Hepatocyte (in vitro differentiated cells): ENCODE data around the gene GPR78. TPM values are rescaled to one million over a fixed set of nuclear protein-coding genes. Genes with fewer than 3 reads are reported as not detected.

Source experiments
- DNase-seq: peaks from one replicate; pipeline ENCODE4 v3.0.0-alpha.2; 2016; ENCODE audit warnings: low spot score
- H2AFZ ChIP-seq: fragments of 200-600 bp; sonication (generic); 2 replicates; pipeline ENCODE4 v1.6.0; 2016; ENCODE audit warnings: antibody characterized with exemption, mild to moderate bottlenecking
- H3K27ac ChIP-seq: fragments of 200-600 bp; sonication (generic); 2 replicates; pipeline ENCODE4 v1.5.1; 2016; ENCODE audit warnings: mild to moderate bottlenecking
- H3K27me3 ChIP-seq: fragments of 200-600 bp; sonication (generic); 2 replicates; pipeline ENCODE4 v1.6.1; 2016
- H3K36me3 ChIP-seq: fragments of 200-600 bp; sonication (generic); replicated peaks from 2 replicates; pipeline ENCODE4 v1.5.1; 2016; ENCODE audit warnings: low read depth; ENCODE audit not compliant: insufficient read depth
- H3K4me1 ChIP-seq: fragments of 200-600 bp; sonication (generic); 2 replicates; pipeline ENCODE4 v1.5.1; 2016; ENCODE audit warnings: mild to moderate bottlenecking, moderate library complexity; ENCODE audit not compliant: insufficient read depth
- H3K4me2 ChIP-seq: fragments of 200-600 bp; sonication (generic); 2 replicates; pipeline ENCODE4 v1.6.0; 2016
- H3K4me3 ChIP-seq: fragments of 200-600 bp; sonication (generic); 2 replicates; pipeline ENCODE4 v1.5.1; 2016; ENCODE audit warnings: mild to moderate bottlenecking
- H3K79me2 ChIP-seq: fragments of 200-600 bp; sonication (generic); 2 replicates; pipeline ENCODE4 v1.6.0; 2017; ENCODE audit warnings: mild to moderate bottlenecking
- H3K9me2 ChIP-seq: fragments of 200-600 bp; sonication (generic); replicated peaks from 2 replicates; pipeline ENCODE4 v1.6.0; 2017; ENCODE audit warnings: mild to moderate bottlenecking; ENCODE audit not compliant: insufficient read depth
- H3K9me3 ChIP-seq: fragments of 200-600 bp; sonication (generic); 2 replicates; pipeline ENCODE4 v1.5.1; 2016; ENCODE audit warnings: low read depth, mild to moderate bottlenecking
- H4K20me1 ChIP-seq: fragments of 200-600 bp; sonication (generic); 2 replicates; pipeline ENCODE4 v1.6.0; 2016; ENCODE audit warnings: mild to moderate bottlenecking; ENCODE audit not compliant: insufficient read depth, poor library complexity, severe bottlenecking
- EZH2 ChIP-seq: fragments of 200-600 bp; sonication (generic); IDR thresholded peaks from 2 replicates; pipeline ENCODE4 v1.6.1; 2016; ENCODE audit warnings: antibody characterized with exemption, mild to moderate bottlenecking, borderline replicate concordance
- EZH2phosphoT487 ChIP-seq: fragments of 200-600 bp; sonication (generic); IDR thresholded peaks from one replicate; pipeline ENCODE4 v1.6.1; 2018; ENCODE audit warnings: antibody characterized with exemption, mild to moderate bottlenecking, low read depth, moderate library complexity; ENCODE audit not compliant: unreplicated experiment, severe bottlenecking
- WGBS: methylation state at CpG from one replicate; pipeline ENCODE4 v1.1.6; 2016; ENCODE audit warnings: low lambda C conversion rate; ENCODE audit errors: missing lambda C conversion rate; 5-methylcytosine and 5-hydroxymethylcytosine counted together
- polyA plus RNA-seq: library from polyadenylated mRNA; unstranded; fragments of >200 nt; fragmentation: Nextera tagmentation; extraction: Ambion mirVana; gene quantifications from 2 replicates; pipeline ENCODE4 v1.2.1, GENCODE V29; 2016
- total RNA-seq: library from RNA; depleted of rRNA; stranded (reverse); fragments of >200 nt; gene quantifications from 2 replicates; pipeline ENCODE4 v1.2.3, GENCODE V29; 2014
- TF ChIP-seq, protein P1 (sequence below): fragments of 200-600 bp; sonication (generic); IDR thresholded peaks from 2 replicates; pipeline ENCODE4 v1.5.1; 2016; ENCODE audit warnings: antibody characterized with exemption, mild to moderate bottlenecking; ENCODE audit not compliant: poor library complexity

Gene GPR78
- total and polyA plus RNA-seq, 2 experiments from 2014 or later, result 0.28 to 1.0 TPM

DNA sequence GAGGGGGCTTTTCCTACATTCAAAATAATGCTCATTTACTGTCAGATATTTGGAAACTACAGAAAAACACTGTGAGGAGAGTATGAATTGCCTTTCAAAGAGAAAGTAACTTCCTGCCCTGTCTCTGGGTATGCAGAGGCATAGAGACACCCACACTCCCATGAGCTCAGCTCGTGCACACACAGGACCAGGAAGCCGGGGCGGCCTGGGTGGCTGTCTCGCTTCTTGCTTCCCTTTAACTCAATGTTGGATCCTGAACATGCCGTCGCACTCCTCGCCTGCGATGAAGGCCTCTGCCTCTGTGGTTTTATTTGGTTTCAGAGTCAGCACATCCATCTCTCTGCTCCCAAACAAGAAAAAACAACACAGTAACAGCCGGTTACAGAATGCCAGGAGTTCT lies 40.1 kb upstream of the GPR78 start:
- no peak for TF ChIP-seq EZH2phosphoT487
- TF ChIP-seq EZH2, result no peak
- TF ChIP-seq, protein P1, sequence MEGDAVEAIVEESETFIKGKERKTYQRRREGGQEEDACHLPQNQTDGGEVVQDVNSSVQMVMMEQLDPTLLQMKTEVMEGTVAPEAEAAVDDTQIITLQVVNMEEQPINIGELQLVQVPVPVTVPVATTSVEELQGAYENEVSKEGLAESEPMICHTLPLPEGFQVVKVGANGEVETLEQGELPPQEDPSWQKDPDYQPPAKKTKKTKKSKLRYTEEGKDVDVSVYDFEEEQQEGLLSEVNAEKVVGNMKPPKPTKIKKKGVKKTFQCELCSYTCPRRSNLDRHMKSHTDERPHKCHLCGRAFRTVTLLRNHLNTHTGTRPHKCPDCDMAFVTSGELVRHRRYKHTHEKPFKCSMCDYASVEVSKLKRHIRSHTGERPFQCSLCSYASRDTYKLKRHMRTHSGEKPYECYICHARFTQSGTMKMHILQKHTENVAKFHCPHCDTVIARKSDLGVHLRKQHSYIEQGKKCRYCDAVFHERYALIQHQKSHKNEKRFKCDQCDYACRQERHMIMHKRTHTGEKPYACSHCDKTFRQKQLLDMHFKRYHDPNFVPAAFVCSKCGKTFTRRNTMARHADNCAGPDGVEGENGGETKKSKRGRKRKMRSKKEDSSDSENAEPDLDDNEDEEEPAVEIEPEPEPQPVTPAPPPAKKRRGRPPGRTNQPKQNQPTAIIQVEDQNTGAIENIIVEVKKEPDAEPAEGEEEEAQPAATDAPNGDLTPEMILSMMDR, result no peak
- Histone ChIP-seq H3K4me1 (peaks cover 10% of the 10 kb centered on the region), H2AFZ (no peak overlapping the region)

DNA sequence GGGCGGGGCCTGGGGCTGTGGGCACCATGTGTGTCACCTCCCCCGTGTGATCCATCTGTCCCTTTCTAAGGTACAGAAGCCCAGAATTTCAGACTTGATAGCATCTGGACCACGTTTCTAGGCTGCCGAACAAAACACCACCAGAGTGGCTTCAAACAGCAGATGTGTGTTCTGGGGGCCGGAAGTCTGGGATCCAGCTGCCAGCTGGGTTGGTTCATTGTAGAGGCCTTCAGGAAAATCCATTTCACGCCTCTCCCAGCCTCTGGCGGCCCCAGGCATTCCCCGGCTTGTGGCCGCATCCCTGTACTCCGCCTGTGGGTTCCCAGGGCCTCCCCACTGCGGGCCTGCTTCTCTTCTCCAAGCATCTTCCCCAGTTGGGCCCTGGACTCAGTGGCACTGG lies 39.6 kb upstream of the GPR78 start:
- no peak overlapping the region for H3K4me2 ChIP-seq
- H4K20me1 ChIP-seq, result no peaks in the 10 kb centered on the region
- DNase-seq, result no peak
- H3K79me2 ChIP-seq, result no peaks in the 10 kb centered on the region
- H2AFZ ChIP-seq, result no peak overlapping the region
- H3K9me3 ChIP-seq, result no peaks in the 10 kb centered on the region
- H3K36me3 ChIP-seq, result no peaks in the 10 kb centered on the region
- no peak overlapping the region for H3K27ac ChIP-seq
- no peak overlapping the region for H3K4me3 ChIP-seq
- TF ChIP-seq EZH2phosphoT487 (no peak), EZH2 (no peak)
- TF ChIP-seq, protein P1, result no peak
- peaks cover 10% of the 10 kb centered on the region for H3K4me1 ChIP-seq
- H3K9me2 ChIP-seq, result no peaks in the 10 kb centered on the region
- 82% methylated on average over 11 of the region's 11 CpGs for WGBS
- H3K27me3 ChIP-seq, result no peaks in the 10 kb centered on the region

More for the DNA sequence above, 40.1 kb upstream of the GPR78 start:
- 87% methylated on average over 8 of the region's 9 CpGs for WGBS
- Histone ChIP-seq H3K4me3 (no peak overlapping the region), H3K4me2 (no peak overlapping the region), H3K9me2 (no peaks in the 10 kb centered on the region), H3K36me3 (no peaks in the 10 kb centered on the region), H4K20me1 (no peaks in the 10 kb centered on the region), H3K79me2 (no peaks in the 10 kb centered on the region), H3K9me3 (no peaks in the 10 kb centered on the region), H3K27ac (no peak overlapping the region), H3K27me3 (no peaks in the 10 kb centered on the region)
- DNase-seq, result no peak

DNA sequence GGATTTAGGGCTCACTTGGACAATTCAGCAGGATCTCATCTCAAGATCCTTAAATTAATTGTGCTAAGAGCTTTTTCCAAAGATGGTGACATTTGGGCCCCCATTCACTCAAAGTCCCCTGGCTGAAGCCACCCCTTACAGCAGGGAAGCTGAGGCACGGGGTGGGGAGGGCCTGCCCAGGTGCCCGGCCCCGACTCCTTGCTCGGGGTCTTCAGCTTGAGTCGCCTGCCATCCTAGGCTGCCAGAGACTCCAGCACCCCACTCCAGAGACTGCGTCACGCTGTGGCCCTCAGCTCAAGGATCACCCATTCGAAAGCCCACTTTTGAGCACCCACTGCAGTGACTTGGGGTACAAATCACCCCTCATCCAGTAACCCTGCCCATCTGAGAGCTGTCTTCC lies 39.2 kb upstream of the GPR78 start:
- no peaks in the 10 kb centered on the region for H3K36me3 ChIP-seq
- no peak overlapping the region for H3K4me3 ChIP-seq
- no peaks in the 10 kb centered on the region for H3K9me2 ChIP-seq
- H2AFZ ChIP-seq, result no peak overlapping the region
- 88% methylated on average over 8 of the region's 8 CpGs for WGBS
- H3K4me2 ChIP-seq, result no peak overlapping the region
- H3K27ac ChIP-seq, result no peak overlapping the region
- H4K20me1 ChIP-seq, result no peaks in the 10 kb centered on the region
- TF ChIP-seq, protein P1, result no peak
- no peaks in the 10 kb centered on the region for H3K79me2 ChIP-seq
- no peaks in the 10 kb centered on the region for H3K9me3 ChIP-seq
- no peaks in the 10 kb centered on the region for H3K27me3 ChIP-seq
- H3K4me1 ChIP-seq, result peaks cover 10% of the 10 kb centered on the region
- DNase-seq, result no peak
